HL-60 (cell line): Measurements from ENCODE around the gene TPPP2.

Experiments used
- DNase-seq, 2 experiments: peaks; one replicate each; pipeline ENCODE4 v3.0.0-alpha.2; 2010 to 2020; ENCODE audit warnings: low read depth in 1 of 2, low spot score in 1 of 2
- H3K27ac ChIP-seq: fragments of 250-450 bp; sonication (Bioruptor Pico); replicated peaks from 2 replicates; pipeline ENCODE4 v1.5.1; 2020; ENCODE audit warnings: mild to moderate bottlenecking, moderate library complexity
- H3K27me3 ChIP-seq: fragments of 250-450 bp; sonication (Bioruptor Pico); 2 replicates; pipeline ENCODE4 v1.5.1; 2021; ENCODE audit warnings: mild to moderate bottlenecking, moderate library complexity; ENCODE audit not compliant: insufficient read depth, poor library complexity, severe bottlenecking
- H3K4me3 ChIP-seq: replicated peaks from 2 replicates; pipeline ENCODE4 v1.5.1; 2011; ENCODE audit warnings: mild to moderate bottlenecking, control low read depth, low read length; ENCODE audit not compliant: insufficient read depth
- GABPA ChIP-seq: IDR thresholded peaks from 2 replicates; pipeline ENCODE4 v1.6.1; 2012; ENCODE audit warnings: low read depth
- POLR2AphosphoS5 ChIP-seq: IDR thresholded peaks from 2 replicates; pipeline ENCODE4 v1.6.1; 2012; ENCODE audit warnings: low read depth
- SPI1 ChIP-seq: IDR thresholded peaks from 2 replicates; pipeline ENCODE4 v1.6.1; 2012; ENCODE audit warnings: low read depth, mild to moderate bottlenecking, borderline replicate concordance
- TF ChIP-seq, protein P1 (sequence below): IDR thresholded peaks from 2 replicates; pipeline ENCODE4 v1.6.1; 2012; ENCODE audit warnings: low read depth; ENCODE audit not compliant: insufficient replicate concordance
- TF ChIP-seq, protein P2 (sequence below): IDR thresholded peaks from one replicate; pipeline ENCODE4 v1.5.1; 2011; ENCODE audit warnings: low read length, control low read depth, inconsistent platforms; ENCODE audit not compliant: insufficient read depth

The TPPP2 gene

DNA sequence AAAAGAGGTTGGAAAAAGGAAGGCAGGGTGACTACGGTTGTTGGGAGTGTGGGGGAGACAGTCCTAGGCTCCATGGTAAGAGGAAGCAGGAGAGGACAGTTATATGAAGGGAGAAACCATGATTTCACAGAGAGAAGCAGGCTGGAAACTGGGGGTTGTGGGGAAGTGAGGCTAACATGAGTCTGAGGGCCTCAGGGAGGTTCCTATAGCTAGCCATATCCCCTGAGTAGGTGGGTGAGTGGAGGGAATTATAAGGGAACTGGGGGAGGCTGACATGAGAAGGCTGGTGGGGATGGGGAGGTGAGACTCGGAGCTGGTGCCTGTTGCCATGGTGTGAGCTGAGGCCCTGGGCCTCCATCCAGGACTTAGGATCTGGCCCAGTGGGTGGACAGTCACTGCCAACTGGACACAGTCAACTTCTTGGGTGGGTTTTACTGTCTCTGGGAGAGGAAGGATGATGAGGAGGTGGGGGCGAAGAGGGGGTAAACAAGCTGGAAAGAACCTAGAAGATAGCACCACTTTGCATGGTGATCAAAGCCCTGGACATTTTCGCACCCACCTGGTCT is 3.2 kb downstream of the TPPP2 start:
- H3K27ac ChIP-seq: no peak overlapping the region
- H3K27me3 ChIP-seq: no peaks in the 10 kb centered on the region
- no peak overlapping the region for H3K4me3 ChIP-seq
- DNase-seq: no peak
- TF ChIP-seq GABPA (no peak), SPI1 (no peak), POLR2AphosphoS5 (no peak)
- TF ChIP-seq, protein P1, sequence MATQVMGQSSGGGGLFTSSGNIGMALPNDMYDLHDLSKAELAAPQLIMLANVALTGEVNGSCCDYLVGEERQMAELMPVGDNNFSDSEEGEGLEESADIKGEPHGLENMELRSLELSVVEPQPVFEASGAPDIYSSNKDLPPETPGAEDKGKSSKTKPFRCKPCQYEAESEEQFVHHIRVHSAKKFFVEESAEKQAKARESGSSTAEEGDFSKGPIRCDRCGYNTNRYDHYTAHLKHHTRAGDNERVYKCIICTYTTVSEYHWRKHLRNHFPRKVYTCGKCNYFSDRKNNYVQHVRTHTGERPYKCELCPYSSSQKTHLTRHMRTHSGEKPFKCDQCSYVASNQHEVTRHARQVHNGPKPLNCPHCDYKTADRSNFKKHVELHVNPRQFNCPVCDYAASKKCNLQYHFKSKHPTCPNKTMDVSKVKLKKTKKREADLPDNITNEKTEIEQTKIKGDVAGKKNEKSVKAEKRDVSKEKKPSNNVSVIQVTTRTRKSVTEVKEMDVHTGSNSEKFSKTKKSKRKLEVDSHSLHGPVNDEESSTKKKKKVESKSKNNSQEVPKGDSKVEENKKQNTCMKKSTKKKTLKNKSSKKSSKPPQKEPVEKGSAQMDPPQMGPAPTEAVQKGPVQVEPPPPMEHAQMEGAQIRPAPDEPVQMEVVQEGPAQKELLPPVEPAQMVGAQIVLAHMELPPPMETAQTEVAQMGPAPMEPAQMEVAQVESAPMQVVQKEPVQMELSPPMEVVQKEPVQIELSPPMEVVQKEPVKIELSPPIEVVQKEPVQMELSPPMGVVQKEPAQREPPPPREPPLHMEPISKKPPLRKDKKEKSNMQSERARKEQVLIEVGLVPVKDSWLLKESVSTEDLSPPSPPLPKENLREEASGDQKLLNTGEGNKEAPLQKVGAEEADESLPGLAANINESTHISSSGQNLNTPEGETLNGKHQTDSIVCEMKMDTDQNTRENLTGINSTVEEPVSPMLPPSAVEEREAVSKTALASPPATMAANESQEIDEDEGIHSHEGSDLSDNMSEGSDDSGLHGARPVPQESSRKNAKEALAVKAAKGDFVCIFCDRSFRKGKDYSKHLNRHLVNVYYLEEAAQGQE: no peak
- TF ChIP-seq, protein P2, sequence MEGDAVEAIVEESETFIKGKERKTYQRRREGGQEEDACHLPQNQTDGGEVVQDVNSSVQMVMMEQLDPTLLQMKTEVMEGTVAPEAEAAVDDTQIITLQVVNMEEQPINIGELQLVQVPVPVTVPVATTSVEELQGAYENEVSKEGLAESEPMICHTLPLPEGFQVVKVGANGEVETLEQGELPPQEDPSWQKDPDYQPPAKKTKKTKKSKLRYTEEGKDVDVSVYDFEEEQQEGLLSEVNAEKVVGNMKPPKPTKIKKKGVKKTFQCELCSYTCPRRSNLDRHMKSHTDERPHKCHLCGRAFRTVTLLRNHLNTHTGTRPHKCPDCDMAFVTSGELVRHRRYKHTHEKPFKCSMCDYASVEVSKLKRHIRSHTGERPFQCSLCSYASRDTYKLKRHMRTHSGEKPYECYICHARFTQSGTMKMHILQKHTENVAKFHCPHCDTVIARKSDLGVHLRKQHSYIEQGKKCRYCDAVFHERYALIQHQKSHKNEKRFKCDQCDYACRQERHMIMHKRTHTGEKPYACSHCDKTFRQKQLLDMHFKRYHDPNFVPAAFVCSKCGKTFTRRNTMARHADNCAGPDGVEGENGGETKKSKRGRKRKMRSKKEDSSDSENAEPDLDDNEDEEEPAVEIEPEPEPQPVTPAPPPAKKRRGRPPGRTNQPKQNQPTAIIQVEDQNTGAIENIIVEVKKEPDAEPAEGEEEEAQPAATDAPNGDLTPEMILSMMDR: no peak

DNA sequence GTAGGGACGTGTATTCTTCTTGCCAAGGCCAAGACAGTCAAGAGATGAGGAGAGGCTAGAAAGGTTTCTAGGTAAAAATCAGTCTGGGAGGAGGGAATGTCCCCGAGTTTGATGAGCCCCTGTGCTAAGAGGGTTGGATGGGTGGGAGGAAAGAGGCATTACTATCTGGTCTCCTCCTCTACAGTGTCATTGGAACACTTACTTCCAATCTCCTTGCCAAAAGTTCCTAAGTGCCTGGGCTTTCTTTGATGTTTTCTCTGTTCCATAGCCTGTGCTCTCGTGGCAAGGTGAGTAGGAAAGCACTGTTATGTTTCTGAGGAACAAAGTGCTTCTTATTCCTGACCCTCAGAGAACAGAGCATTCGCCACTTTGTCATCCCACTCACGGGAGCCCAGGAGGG is 4.7 kb downstream of the TPPP2 start, which contains the start of gene RNASE13:
TSS of gene RNASE13 (minus strand) at position 101 of the 400 bp plus-strand sequence. CDS start 519 bp downstream, outside the sequence.
- Histone ChIP-seq H3K27ac (no peak within 1 kb of the TSS), H3K4me3 (no peak within 1 kb of the TSS), H3K27me3 (no peaks in the 10 kb centered on the region)
- no peak for DNase-seq
- TF ChIP-seq, protein P2: no peak
- no peak for TF ChIP-seq GABPA
- TF ChIP-seq SPI1: no peak
- no peak for TF ChIP-seq POLR2AphosphoS5
- TF ChIP-seq, protein P1: no peak

DNA sequence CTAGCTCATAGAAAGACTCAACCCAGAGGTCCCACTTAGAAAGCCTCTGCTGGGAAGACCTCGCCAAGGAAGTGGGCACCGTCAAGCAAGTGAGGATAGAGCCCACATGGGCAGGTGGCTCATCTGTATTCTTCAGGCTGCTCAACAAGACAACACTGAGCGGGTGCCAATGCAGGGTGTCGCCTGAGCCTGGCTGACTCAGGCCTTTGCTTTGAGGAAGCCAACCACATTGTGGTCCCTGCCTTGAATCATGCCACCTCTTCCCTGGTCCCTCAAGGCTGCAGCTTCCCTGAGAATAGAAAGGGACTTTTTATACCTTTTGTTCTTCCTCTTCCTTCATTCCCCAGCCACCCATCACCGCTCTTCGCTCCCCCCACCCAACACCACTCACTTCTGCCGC is 6.7 kb downstream of the TPPP2 start:
- H3K27me3 ChIP-seq: no peaks in the 10 kb centered on the region
- no peak overlapping the region for H3K4me3 ChIP-seq
- TF ChIP-seq, protein P2: no peak
- TF ChIP-seq POLR2AphosphoS5 (no peak), GABPA (no peak)
- no peak for DNase-seq
- H3K27ac ChIP-seq: no peak overlapping the region

DNA sequence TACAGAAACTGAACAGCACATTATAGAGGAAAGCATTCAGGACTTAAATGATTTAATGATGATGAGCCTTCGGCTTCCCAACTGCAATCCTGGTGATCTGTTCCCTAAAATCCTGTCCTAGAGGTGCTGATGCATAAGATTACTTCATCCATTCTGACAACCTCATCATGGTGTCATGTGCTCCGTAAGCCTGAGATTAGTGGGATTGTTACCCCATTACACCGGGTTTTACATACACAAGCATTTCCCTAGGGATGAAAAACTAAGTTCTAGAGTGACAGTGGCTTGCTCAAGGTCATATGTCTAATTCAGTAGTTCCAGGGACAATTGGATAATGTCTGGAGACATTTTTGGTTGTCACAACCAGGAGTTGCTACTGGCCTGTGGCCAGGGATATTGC is 7.1 kb downstream of the TPPP2 start:
- Histone ChIP-seq H3K4me3 (no peak overlapping the region), H3K27me3 (no peaks in the 10 kb centered on the region), H3K27ac (no peak overlapping the region)
- TF ChIP-seq SPI1: no peak
- TF ChIP-seq POLR2AphosphoS5: no peak
- no peak for TF ChIP-seq GABPA
- TF ChIP-seq, protein P1: no peak
- TF ChIP-seq, protein P2: no peak
- no peak for DNase-seq
